GM18508 (cell line): ENCODE results near the gene HDAC2.
"Not testable (repeated sequence)": the region's sequence is repeated elsewhere in the genome, so short reads cannot be mapped to it uniquely, and the experiment has no call there.

Source experiments
- ATAC-seq: cut with Tn5 transposase; IDR thresholded peaks from one replicate; pipeline ENCODE4 v1.9.1; 2021; ENCODE audit warnings: moderate number of reproducible peaks; ENCODE audit not compliant: insufficient read depth, unreplicated experiment

Gene HDAC2

DNA sequence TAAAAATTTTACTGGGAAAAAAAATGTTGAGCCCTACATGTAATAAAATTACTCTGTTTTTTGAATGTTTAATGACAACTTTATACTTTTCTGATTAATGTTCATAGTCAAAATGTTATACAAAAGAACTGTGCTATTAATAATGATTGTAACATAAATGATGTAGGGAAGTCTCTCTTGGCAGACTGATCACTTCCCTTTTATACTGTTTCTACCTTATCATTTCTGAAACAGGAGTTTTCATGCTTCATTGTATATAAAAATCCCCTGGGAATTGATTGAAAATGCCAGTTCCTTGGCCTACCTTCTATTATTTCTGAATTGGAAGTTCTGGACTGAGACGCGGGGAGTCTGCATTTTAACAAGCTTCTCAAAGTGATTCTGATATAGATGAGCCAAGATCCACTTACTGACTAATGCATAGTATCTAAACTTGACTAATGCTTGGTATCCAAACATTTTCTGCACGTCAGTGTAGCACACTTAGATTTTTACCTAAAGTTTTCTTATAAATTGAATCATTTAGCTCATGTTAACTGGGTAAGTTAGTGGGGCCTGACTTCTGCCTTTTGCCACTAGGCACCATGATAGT is 7.2 kb upstream of the HDAC2 start:
- ATAC-seq: no peak

DNA sequence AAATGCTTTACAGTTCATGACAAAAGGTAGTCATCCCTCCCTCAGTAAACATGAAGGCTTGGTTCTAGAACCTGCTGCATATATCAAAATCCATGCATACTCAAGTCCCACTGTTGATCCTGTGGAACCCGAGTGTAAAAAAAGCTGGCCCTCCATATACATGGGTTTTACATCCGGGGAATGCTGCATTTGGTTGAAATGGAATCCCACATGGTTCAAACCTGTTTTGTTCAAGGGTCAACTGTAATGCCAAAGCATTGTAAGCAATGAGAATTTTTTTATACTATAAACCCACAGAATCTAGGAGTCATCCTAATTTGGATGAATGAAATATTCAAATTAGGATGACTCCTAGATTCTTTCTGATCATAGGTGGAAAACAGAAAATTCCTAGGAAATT is 5.9 kb upstream of the HDAC2 start:
- no peak for ATAC-seq

GRCh38 chr6:113971741-113972140 is 793 bp upstream of the HDAC2 start:
- no peak for ATAC-seq

DNA sequence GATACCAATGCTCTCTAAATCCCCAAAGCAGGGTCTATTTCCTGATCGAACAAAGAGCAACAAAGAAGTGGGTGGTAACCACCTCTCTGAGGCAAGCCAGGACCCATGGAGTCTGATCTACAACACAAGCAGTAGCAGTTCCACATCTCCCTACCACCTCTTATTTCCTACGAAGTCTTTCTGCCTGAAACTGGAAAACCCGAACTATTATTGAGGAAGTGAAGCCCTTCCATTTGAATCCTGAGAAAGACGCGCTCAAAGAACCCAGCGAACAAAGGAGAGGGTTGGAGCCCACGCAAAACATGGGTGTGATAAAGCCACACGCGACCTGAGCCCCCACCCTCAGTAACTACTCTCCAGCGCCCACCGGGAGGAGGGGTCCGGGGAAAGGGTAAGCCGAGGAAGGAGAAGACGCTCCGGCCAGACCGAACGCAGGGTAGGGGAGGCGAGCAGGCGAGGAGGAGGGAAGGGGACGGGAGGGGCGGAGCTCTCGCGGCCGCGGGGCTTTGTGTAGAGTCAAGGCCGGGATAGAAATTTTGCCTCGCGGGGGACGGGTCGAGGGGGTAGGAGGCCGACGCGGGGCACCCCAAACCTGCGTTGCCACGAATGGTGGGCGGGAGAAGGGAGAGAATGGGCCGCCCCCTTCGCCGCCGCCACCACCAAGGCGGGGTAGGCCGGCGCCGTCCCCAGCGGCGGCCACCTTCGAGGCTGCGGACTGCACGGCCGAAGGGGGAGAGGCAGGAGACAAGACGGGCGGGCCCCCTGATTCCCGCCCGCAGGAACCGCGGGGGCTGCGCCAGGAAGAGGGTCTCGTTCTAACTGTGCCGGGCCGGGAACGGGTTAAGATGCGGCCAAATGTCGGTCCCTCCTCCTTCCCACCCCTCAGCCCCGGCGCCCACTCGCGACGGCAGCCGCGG is 802 bp downstream of the HDAC2 start:
- ATAC-seq: peak; percentile 18

DNA sequence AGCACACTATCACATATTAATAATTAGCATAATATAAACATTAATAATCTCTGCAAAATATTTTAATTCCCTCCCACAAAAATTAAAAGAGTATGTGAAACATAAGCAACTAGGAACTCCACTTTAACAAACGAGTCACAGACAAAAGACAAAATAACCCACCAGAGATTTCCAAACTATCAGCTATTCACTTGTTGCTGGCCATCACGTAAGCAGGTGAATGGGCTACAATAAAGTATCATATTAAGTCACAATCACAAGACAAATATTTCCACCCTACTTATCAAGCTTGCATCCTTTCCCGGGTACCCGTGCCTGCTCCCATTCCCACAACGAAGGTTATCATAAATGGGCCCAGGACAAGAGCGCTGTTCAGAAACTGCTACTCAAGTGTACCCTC is 2.5 kb downstream of the HDAC2 start:
- no peak for ATAC-seq

DNA sequence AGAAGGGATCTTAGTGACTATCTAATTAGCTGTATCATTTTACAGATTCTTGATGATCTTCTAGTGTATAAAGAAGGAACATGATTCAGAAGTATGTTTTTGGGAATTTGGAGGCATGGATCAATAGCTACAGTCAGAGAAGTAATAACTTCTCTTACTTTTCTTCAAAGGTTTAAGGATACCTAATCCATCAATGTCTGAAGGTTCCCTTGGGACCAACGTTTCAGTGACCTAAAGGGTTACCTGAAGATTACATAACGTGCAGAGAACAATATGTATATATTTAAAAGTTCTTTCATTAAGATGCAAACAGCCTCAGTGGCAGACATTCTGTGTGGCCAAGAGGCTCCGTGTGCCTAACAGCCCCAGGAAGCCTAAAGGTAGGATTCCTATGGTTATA is 3.2 kb downstream of the HDAC2 start:
- ATAC-seq: no peak

- no peak for ATAC-seq
Observed at GRCh38 chr6:113960795-113961194, 10.2 kb downstream of the HDAC2 start.

DNA sequence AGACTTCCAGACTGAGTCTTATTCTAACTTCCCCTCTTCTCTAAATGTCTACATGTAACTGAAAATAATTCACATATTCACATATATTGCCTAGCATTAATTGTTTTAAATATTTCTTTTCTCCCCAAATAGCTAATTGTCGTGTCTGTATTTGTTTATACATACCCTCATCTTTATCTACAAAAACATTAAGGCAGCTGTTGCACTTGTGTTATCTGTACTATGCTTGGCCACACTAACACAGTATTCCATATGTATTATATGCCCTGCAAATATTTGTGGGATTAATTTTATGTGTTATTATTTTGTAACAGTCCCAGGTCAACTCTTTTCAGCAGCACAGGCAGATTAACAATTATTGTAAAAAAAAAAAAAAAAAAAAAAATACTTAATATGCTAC is 11.7 kb downstream of the HDAC2 start:
- no peak for ATAC-seq

DNA sequence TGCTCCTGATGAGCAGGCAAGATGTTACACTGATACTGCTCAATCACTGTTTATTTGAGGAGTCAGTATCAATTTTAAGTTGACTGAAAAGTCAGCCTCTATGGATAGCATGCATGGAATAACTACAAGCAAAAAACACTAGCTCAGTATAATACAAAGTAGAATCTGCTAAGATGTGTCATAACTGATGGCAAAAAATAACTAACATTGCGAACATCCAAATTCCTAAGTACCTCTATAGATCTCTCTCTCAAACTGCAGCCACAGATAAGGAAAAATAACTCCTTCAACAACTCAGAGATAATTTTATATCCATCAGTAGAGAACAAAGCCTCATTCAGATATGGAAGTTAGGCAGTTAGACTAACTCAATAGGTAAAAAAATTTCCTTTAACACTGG is 16.3 kb downstream of the HDAC2 start:
- ATAC-seq: no peak

DNA sequence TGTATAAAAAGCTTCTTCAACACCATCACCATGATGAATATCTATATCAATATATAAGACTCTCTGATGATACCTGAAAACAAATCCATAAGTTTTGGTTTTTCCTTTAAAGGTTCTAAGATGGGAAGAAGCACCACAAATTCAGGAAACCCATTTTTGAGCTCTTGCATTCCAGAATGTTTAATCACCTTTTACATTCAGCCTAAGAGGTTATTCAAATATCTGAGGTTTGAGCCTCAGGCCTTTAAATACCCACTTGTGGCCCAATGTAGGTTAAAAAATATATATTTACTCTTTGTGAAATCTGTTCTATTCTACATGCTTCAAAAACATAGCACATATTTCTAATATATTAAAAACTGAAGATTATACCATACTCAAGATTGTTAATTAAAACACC is 17.6 kb downstream of the HDAC2 start:
- ATAC-seq: no peak

GRCh38 chr6:113949499-113949898 is 21.4 kb downstream of the HDAC2 start:
- no peak for ATAC-seq

DNA sequence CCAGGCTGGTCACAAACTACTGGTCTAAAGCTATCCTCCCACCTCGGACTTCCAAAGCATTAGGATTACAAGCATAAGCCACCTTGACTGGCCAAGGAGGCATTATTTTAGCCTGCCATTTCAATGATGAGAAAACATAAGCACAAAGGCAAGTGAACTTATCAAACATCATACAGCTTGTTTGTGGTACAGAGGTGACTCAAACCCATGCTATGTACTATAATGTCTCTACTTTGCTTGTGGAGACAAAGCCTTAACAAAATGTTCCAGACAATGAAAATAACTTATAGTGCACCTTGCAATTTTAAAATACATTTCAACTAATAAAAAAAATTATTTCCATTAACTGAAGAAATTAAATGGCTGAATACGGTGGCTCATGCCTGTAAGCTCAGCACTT is 26.2 kb downstream of the HDAC2 start:
- no peak for ATAC-seq

DNA sequence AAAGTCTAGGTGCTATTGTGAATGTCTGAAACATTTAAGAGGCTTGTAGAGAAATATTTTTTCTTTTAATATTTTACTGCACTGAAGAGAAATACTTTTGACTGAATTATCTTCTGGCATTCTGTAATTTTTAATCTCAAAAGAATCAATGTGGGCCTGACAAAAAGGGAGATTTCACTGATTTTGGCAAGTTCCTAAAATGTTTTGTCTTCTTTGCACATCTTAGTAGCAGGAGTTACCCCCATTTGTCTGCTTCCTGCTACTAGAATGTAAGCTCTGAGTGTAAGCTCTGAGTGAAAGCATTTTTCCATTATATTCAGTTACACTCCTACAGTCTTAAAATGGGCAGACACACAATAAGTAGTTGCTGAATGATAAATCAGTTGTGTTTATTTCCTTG is 31.1 kb downstream of the HDAC2 start:
- ATAC-seq: no peak

GRCh38 chr6:113936093-113936934 is 34.6 kb downstream of the HDAC2 start:
- peak; percentile 97 for ATAC-seq

GRCh38 chr6:113934101-113934500 is 36.8 kb downstream of the HDAC2 start:
- no peak for ATAC-seq

GRCh38 chr6:113931907-113932306 is 39.0 kb downstream of the HDAC2 start:
- not testable (repeated sequence) for ATAC-seq

DNA sequence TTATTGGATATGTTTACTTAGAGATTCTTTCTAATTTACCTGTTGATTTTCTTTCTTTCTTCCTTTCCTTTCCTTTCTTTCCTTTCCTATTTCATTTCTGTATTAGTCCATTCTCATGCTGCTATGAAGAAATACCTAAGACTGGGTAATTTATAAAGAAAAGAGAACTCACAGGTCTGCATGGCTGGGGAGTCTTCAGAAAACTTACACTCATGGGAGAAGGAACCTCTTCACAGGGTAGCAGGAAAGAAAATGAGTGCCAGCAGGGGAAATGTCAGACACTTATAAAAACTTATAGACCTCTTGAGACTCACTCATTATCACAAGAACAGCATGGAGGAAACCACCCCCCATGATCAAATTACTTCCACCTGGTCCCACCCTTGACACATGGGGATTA is 40.8 kb downstream of the HDAC2 start:
- ATAC-seq: no peak

GRCh38 chr6:113927001-113927400 is 43.9 kb downstream of the HDAC2 start:
- no peak for ATAC-seq

- no peak for ATAC-seq
Observed at GRCh38 chr6:113925378-113925777, 45.6 kb downstream of the HDAC2 start.

DNA sequence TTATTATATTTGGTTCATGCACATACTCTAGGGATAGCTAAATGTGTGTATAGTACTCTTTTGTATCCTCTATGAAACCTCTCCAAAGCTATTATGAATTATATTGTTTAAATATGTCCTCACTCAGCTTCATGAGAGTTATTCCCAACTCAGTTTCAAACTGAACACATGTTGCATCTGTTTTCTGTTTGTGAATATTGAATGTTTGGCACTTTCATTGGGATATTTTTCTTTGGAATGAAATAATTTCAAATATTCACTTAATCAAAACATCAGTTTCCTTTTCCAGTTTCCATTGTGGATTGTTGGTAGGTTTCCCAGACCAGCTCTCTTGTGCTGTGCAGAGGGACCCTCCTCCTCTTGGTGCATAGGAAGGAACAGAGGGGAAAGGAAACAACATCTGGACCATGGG is 46.6 kb downstream of the HDAC2 start:
- ATAC-seq: no peak

GRCh38 chr6:113923526-113923925 is 47.4 kb downstream of the HDAC2 start:
- ATAC-seq: no peak
